PC-3 (cell line): ENCODE data around the gene LRWD1. TPM values are rescaled to one million over a fixed set of nuclear protein-coding genes. Genes with fewer than 3 reads are reported as not detected.

Source experiments
- microRNA-seq: library from miRNA; unstranded; fragments of <30 nt; microRNA quantifications from one replicate; pipeline ENCODE4 v1.1.0, GENCODE V29; 2020; ENCODE audit not compliant: unreplicated experiment
- total RNA-seq: library from RNA; depleted of rRNA; stranded (reverse); fragments of >200 nt; gene quantifications from 2 replicates; pipeline ENCODE4 v1.2.3, GENCODE V29; 2014; rRNA removed

LRWD1 gene
- total RNA-seq, 1 experiment from 2014 or later, result 41.8 TPM

Small RNA genes within 50 kb of the gene (microRNA-seq; reads per million reads assigned to microRNA genes)
- gene MIR4467, result 18.8 reads per million, percentile 44 among the genes with 10 or more reads in this experiment
- gene MIR5090, result 5.0 reads per million, percentile 22 among the genes with 10 or more reads in this experiment

Other genes starting within 250 kb of the LRWD1 start
- gene SH2B2, start 178.1 kb upstream of the LRWD1 start, total RNA-seq, result 8.8 and 10.7 TPM in 2 replicates
- not detected in 2 replicates for gene SPDYE6, start 108.5 kb upstream of the LRWD1 start, total RNA-seq
- gene PRKRIP1, start 68.6 kb upstream of the LRWD1 start, total RNA-seq, result 28.9 and 49.4 TPM in 2 replicates
- gene ORAI2, start 31.4 kb upstream of the LRWD1 start, total RNA-seq, result 20.8 and 21.5 TPM in 2 replicates
- 21.3 and 31.0 TPM in 2 replicates for gene ALKBH4, start 121 bp upstream of the LRWD1 start, total RNA-seq
- 71.6 and 101 TPM in 2 replicates for gene POLR2J, start 13.9 kb downstream of the LRWD1 start, total RNA-seq
- 10.2 and 17.2 TPM in 2 replicates for gene RASA4B, start 52.8 kb downstream of the LRWD1 start, total RNA-seq
- gene UPK3BL2, start 78.7 kb downstream of the LRWD1 start, total RNA-seq, result 22.5 and 25.7 TPM in 2 replicates
- not detected in 2 replicates for gene SPDYE2, start 86.2 kb downstream of the LRWD1 start, total RNA-seq
- 14.5 and 35.2 TPM in 2 replicates for gene POLR2J3, start 107.6 kb downstream of the LRWD1 start, total RNA-seq
- gene RASA4, start 151.8 kb downstream of the LRWD1 start, total RNA-seq, result 6.7 and 15.8 TPM in 2 replicates
- gene UPK3BL1, start 177.8 kb downstream of the LRWD1 start, total RNA-seq, result 20.2 and 22.7 TPM in 2 replicates
- not detected in 2 replicates for gene SPDYE2B, start 185.3 kb downstream of the LRWD1 start, total RNA-seq
- gene POLR2J2, start 206.7 kb downstream of the LRWD1 start, total RNA-seq, result 3.6 and 4.1 TPM in 2 replicates